ENCODE measurements around the gene C1QB. TPM values are rescaled to one million over a fixed set of nuclear protein-coding genes. Genes with fewer than 3 reads are reported as not detected.

C1QB gene
- polyA plus RNA-seq, 1 of the 3 experiments (the other 2 are of a cell fraction): not detected

DNA sequence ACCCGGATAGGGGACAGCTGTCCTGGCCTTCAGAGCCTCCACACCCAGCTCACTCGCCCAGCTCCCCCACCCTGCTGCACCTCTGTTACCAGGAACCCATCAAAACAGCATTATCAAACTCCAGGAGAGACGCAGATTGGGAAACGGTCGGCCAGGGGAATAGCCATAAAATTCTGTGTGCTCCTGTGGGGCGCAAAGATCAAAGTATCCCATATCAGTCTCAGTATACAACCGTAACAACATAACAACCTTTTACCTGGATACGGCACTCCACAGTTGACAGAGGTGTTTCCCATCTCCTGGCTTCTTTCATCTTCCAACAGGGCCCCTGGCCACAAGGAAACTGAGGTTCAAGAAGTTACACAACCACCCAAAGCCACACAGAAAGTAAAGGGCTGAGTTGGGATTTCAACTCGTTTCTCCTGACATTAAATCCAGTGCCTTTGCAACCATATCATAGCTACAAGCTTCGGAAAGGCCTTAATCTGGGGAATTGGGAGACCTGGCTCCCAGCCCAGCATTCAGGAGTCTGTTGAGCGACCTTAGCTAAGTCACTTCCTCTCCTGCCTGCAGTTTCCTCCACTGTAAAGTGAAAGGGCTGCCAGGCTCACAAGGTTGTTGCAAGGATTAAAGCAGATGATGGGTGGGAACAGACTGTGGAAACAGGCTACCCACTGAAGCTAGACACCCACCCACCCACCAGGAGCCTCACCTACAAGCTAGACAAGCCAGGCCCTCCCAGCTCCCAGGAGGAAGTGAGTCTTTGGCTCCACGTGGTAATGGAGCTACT, 49.5 kb downstream of the C1QB start (continued):
- TF ChIP-seq, protein P1, sequence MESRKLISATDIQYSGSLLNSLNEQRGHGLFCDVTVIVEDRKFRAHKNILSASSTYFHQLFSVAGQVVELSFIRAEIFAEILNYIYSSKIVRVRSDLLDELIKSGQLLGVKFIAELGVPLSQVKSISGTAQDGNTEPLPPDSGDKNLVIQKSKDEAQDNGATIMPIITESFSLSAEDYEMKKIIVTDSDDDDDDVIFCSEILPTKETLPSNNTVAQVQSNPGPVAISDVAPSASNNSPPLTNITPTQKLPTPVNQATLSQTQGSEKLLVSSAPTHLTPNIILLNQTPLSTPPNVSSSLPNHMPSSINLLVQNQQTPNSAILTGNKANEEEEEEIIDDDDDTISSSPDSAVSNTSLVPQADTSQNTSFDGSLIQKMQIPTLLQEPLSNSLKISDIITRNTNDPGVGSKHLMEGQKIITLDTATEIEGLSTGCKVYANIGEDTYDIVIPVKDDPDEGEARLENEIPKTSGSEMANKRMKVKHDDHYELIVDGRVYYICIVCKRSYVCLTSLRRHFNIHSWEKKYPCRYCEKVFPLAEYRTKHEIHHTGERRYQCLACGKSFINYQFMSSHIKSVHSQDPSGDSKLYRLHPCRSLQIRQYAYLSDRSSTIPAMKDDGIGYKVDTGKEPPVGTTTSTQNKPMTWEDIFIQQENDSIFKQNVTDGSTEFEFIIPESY (IDR thresholded peaks at IDR 0.05; ENCODE audit: borderline replicate concordance, low read depth): no peak
- TF ChIP-seq TCF12 (IDR thresholded peaks at IDR 0.05) (no peak), NRF1 (IDR thresholded peaks at IDR 0.05; ENCODE audit: low read depth, low read length) (no peak), FOXJ3 (CRISPR knock-in tag; IDR thresholded peaks at IDR 0.05) (no peak), FOSL2 (IDR thresholded peaks at IDR 0.05; ENCODE audit: borderline replicate concordance, low read depth) (no peak), POLR2AphosphoS5 (IDR thresholded peaks at IDR 0.05; ENCODE audit: low read depth, low read length) (no peak), EP300 (IDR thresholded peaks at IDR 0.05; ENCODE audit: borderline replicate concordance in 1 of 2, low read depth in 1 of 2, low read length in 1 of 2) (no peak)
- TF ChIP-seq, protein P2, sequence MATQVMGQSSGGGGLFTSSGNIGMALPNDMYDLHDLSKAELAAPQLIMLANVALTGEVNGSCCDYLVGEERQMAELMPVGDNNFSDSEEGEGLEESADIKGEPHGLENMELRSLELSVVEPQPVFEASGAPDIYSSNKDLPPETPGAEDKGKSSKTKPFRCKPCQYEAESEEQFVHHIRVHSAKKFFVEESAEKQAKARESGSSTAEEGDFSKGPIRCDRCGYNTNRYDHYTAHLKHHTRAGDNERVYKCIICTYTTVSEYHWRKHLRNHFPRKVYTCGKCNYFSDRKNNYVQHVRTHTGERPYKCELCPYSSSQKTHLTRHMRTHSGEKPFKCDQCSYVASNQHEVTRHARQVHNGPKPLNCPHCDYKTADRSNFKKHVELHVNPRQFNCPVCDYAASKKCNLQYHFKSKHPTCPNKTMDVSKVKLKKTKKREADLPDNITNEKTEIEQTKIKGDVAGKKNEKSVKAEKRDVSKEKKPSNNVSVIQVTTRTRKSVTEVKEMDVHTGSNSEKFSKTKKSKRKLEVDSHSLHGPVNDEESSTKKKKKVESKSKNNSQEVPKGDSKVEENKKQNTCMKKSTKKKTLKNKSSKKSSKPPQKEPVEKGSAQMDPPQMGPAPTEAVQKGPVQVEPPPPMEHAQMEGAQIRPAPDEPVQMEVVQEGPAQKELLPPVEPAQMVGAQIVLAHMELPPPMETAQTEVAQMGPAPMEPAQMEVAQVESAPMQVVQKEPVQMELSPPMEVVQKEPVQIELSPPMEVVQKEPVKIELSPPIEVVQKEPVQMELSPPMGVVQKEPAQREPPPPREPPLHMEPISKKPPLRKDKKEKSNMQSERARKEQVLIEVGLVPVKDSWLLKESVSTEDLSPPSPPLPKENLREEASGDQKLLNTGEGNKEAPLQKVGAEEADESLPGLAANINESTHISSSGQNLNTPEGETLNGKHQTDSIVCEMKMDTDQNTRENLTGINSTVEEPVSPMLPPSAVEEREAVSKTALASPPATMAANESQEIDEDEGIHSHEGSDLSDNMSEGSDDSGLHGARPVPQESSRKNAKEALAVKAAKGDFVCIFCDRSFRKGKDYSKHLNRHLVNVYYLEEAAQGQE (IDR thresholded peaks at IDR 0.05; ENCODE audit: low read depth, low read length): no peak
- TF ChIP-seq, protein P3, sequence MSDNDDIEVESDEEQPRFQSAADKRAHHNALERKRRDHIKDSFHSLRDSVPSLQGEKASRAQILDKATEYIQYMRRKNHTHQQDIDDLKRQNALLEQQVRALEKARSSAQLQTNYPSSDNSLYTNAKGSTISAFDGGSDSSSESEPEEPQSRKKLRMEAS (IDR thresholded peaks at IDR 0.05; ENCODE audit: low read depth): no peak

DNA sequence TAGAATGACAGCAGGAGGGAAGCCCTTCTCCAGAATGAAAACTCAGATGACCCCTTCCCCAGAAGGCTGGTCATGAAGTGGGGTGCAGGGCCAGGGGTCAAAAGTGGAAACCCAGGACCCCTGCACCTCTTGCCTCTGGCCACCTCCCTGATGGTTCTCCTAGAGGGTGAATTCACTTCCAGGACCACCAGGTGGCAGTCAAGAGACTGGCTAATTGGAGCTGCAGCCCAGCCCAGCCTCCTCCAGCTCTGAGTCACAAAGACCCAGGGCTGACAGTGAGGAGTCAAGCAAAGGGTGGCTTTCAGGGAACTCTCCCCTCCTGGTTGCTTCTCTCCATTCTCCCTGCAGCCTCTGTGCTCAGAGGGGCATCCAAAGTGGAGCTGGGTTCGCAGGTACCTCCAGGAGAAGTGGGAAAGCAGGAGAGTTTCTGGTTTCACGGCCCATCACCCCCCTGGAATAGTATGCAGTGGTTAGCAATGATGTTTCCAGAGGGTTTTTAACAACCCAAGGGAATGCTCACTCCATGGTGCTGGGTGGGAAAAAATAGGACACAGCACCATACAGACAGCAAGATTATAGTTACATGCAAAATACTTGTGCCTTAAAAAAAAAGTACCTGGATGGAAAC, 51.5 kb downstream of the C1QB start:
- WGBS (ENCODE audit: low lambda C conversion rate): 50% methylated on average over 2 of the region's 2 CpGs
- Histone ChIP-seq H3K79me2 (ENCODE audit: insufficient read depth) (no peaks in the 10 kb centered on the region; the same call in 1 of the 2 replicates), H3K9me2 (no peaks in the 10 kb centered on the region), H3K27me3 (ENCODE audit: insufficient read depth) (no peaks in the 10 kb centered on the region), H3K9me3 (no peaks in the 10 kb centered on the region), H3F3A (replicated peaks; ENCODE audit: insufficient read depth) (peaks cover 8% of the 10 kb centered on the region), H3K9ac (no peak overlapping the region), H4K20me1 (ENCODE audit: insufficient read depth) (no peaks in the 10 kb centered on the region), H2AFZ (ENCODE audit: low read depth) (peak overlapping the region; percentile 75; the same call in 1 of the 2 replicates), H3K4me2 (no peak overlapping the region), H3K4me1 (ENCODE audit: control insufficient read depth in 1 of 2, insufficient read depth in 2 of 2, low read depth in 1 of 2, low read length in 1 of 2) (peaks cover 2 to 8% of the 10 kb centered on the region in 2 experiments; a peak in 2 of 4 replicates), H3K4me3 (ENCODE audit: low read depth in 2 of 2, low read length in 1 of 2) (no peak overlapping the region; a peak in 1 of 4 replicates), H3K36me3 (replicated peaks in 1 of 2; ENCODE audit: control insufficient read depth in 1 of 2, insufficient read depth in 2 of 2, low read length in 1 of 2) (no peaks in the 10 kb centered on the region), H3K27ac (ENCODE audit: low read depth in 2 of 2, low read length in 1 of 2) (no peak overlapping the region)
- CTCF ChIA-PET: interaction anchor here (0.6 to 8.5 kb wide), 70 partner anchors 9 to 1369 kb away, joined by 3 to 166 read pairs (median 5); partner anchors contain the start of gene LACTBL1
- peak; percentile 83 for DNase-seq
- POLR2A ChIA-PET: no interaction called here
- TF ChIP-seq TCF12 (IDR thresholded peaks at IDR 0.05) (no peak), MXI1 (IDR thresholded peaks at IDR 0.05; ENCODE audit: low read depth, low read length) (no peak), SMC3 (IDR thresholded peaks at IDR 0.05; ENCODE audit: low read depth, low read length) (peak; percentile 95), FOXJ3 (CRISPR knock-in tag; IDR thresholded peaks at IDR 0.05) (no peak), ELF1 (IDR thresholded peaks at IDR 0.05) (no peak), CHD2 (IDR thresholded peaks at IDR 0.05; ENCODE audit: low read length, partially characterized antibody) (no peak), TEAD4 (IDR thresholded peaks at IDR 0.05; ENCODE audit: borderline replicate concordance, insufficient read depth) (no peak), GABPA (IDR thresholded peaks at IDR 0.05; ENCODE audit: low read depth) (no peak), NRF1 (IDR thresholded peaks at IDR 0.05; ENCODE audit: low read depth, low read length) (no peak), EP300 (IDR thresholded peaks at IDR 0.05; ENCODE audit: borderline replicate concordance in 1 of 2, low read depth in 1 of 2, low read length in 1 of 2) (no peak), FOXM1 (IDR thresholded peaks at IDR 0.05; ENCODE audit: low read depth) (no peak)
- TF ChIP-seq, protein P4, sequence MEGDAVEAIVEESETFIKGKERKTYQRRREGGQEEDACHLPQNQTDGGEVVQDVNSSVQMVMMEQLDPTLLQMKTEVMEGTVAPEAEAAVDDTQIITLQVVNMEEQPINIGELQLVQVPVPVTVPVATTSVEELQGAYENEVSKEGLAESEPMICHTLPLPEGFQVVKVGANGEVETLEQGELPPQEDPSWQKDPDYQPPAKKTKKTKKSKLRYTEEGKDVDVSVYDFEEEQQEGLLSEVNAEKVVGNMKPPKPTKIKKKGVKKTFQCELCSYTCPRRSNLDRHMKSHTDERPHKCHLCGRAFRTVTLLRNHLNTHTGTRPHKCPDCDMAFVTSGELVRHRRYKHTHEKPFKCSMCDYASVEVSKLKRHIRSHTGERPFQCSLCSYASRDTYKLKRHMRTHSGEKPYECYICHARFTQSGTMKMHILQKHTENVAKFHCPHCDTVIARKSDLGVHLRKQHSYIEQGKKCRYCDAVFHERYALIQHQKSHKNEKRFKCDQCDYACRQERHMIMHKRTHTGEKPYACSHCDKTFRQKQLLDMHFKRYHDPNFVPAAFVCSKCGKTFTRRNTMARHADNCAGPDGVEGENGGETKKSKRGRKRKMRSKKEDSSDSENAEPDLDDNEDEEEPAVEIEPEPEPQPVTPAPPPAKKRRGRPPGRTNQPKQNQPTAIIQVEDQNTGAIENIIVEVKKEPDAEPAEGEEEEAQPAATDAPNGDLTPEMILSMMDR (IDR thresholded peaks at IDR 0.05): peak; percentile 88
- TF ChIP-seq, protein P2 (IDR thresholded peaks at IDR 0.05; ENCODE audit: low read depth, low read length): no peak

All from SK-N-SH (cell line).